ENCODE results near the gene CBFA2T3.
"Not testable (repeated sequence)": the region's sequence is repeated elsewhere in the genome, so short reads cannot be mapped to it uniquely, and the experiment has no call there.

Gene CBFA2T3

GRCh38 chr16:88903267-88903666 is 73.7 kb downstream of the CBFA2T3 start:
- no peak for DNase-seq

- DNase-seq = no peak
These were observed 74.3 kb downstream of the CBFA2T3 start for GRCh38 chr16:88902744-88903143.

GRCh38 chr16:88901718-88902337 is 75.2 kb downstream of the CBFA2T3 start:
- no peak for DNase-seq

DNA sequence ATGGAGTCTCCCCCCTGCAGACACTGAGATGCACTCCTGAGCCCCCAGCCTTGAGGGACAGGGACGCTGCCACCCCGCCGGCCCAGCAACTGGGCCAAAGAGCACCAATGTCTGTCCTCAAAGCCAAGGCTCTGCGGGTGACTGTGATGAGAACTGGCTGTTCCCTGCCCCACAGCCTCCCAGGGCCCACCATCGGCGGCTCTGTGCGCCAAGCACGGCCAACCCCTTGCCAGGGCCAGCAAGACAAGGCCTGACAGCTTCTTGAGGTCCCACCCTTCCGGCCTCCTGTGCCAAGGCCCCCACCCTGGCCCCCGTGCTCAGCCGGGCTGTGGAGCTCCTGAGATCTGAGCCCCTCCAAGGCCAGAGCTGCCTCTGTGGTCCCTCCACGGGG is 76.3 kb downstream of the CBFA2T3 start:
- DNase-seq = no peak

GRCh38 chr16:88899901-88900661 is 76.9 kb downstream of the CBFA2T3 start:
- no peak for DNase-seq

GRCh38 chr16:88897696-88898425 is 79.1 kb downstream of the CBFA2T3 start:
- no peak for DNase-seq

- DNase-seq = no peak
These were observed 80.6 kb downstream of the CBFA2T3 start for GRCh38 chr16:88896238-88897070.

GRCh38 chr16:88895335-88895734 is 81.7 kb downstream of the CBFA2T3 start:
- DNase-seq = no peak

GRCh38 chr16:88894681-88895300 is 82.2 kb downstream of the CBFA2T3 start:
- DNase-seq = no peak

DNA sequence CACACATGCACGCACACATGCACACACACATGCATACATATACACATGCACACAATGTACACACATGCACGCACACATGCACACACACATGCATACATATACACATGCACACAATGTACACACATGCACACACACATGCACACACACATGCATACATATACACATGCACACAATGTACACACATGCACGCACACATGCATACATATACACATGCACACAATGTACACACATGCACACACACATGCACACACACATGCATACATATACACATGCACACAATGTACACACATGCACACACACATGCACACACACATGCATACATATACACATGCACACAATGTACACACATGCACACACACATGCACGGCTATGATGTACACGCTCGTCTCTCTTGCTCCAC is 82.7 kb downstream of the CBFA2T3 start:
- not testable (repeated sequence) for DNase-seq

DNA sequence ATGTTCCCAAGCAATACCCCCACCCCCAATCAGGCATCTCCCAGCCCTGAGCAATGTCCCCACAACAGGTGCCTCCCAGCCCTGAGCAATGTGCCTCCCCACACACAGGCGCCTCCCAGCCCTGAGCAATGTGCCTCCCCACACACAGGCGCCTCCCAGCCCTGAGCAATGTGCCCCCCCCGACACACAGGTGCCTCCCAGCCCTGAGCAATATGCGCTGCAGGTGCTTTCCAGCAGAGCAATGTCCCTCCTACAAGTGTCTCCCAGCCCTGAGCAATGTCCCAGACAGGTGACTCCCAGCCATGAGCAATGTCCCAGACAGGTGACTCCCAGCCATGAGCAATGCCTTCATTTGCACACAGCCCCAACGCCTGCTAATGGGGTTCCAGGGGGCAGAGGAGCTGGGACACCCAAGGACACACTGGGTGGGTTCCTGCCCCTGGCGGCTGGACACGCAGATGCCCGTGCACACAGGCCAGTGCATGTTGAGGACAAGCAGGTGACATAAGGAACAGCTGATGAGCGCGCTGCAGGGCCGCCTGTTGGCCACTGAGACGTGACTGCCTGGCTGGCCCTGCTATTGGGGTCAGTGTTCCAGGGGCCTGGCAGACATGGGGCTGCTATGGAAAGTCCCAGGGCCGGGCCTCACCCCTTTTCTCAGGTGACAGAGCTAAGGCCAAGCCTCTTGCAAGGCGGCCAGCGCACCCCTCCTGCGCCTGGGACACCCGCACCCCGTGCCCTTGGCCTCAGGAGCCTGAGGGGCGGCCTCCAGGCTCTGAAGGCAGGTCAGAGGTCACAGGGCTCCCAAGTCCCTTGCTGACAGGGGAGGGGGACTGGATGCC is 83.7 kb downstream of the CBFA2T3 start:
- no peak for DNase-seq

- no peak for DNase-seq
These were observed 84.9 kb downstream of the CBFA2T3 start for GRCh38 chr16:88892065-88892464.

- no peak for DNase-seq
These were observed 85.9 kb downstream of the CBFA2T3 start for GRCh38 chr16:88891083-88891482.

DNA sequence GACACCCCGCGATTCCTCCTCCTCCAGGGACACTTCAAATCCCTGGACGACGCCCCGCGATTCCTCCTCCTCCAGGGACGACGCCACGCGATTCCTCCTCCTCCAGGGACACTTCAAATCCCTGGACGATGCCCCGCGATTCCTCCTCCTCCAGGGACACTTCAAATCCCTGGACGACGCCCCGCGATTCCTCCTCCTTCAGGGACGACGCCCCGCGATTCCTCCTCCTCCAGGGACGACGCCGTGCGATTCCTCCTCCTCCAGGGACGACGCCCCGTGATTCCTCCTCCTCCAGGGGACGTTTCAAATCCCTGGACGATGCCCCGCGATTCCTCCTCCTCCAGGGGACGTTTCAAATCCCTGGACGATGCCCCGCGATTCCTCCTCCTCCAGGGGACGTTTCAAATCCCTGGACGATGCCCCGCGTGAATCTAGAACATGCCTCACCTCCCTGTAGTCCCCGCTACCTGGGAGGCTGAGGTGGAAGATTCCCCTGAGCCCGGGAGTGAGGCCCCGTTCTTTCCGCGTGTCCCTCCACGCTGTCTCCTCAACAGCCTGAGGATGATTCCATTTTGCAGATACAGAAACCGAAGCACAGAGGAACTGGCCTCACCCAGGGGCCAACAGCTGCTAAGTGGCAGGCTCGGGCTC is 87.2 kb downstream of the CBFA2T3 start:
- DNase-seq = not testable (repeated sequence)

GRCh38 chr16:88888461-88889387 is 88.3 kb downstream of the CBFA2T3 start:
- DNase-seq = no peak

GRCh38 chr16:88888057-88888456 is 89.0 kb downstream of the CBFA2T3 start:
- DNase-seq = no peak

GRCh38 chr16:88886845-88887521 is 90.0 kb downstream of the CBFA2T3 start:
- no peak for DNase-seq

- no peak for DNase-seq
These were observed 90.6 kb downstream of the CBFA2T3 start for GRCh38 chr16:88886420-88886844.

- no peak for DNase-seq
These were observed 91.2 kb downstream of the CBFA2T3 start for GRCh38 chr16:88885693-88886280.

Data from SHP77 treated with DMSO at 0.1 percent for 48 hours (cell line).